ENCODE results near the gene RRP9. TPM values are rescaled to one million over a fixed set of nuclear protein-coding genes. Genes with fewer than 3 reads are reported as not detected.

The RRP9 gene
- total and polyA plus RNA-seq, 10 of the 15 experiments (the other 5 are each of a cell fraction or from before 2014, with no cell fraction given) = 4.7 to 91.5 (median 41.7) TPM

DNA sequence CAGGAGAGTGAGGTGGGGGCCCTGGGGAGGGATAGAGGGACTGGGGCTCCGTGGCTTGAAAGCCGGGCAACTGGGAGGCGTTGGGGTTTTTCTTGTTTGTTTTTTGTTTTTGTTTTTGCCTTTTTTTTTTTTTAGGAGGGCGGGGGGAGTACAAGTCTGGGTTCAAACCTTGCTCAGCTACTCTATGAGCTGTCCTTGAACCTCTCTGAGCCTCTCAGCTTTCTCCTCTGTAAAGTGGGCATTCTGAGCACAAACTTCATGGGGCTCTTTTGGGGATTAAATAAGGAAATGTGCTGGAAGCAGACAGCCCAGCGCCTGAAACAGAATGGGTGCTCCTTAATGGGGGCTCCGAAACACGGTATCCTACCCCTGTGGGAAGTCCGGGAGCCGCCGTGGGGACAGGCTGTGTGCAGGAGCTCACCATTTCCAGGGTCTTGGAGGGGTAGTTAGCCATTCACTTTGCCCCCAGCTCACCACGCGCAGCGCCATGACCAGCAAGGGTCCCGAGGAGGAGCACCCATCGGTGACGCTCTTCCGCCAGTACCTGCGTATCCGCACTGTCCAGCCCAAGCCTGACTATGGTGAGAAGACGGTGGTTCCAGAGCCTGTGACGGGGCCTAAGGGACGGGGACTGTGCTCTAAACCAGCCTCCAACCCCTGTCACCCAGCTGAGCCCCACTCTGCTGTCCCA, 42.0 kb upstream of the RRP9 start (continued):
- TF ChIP-seq, protein P1, sequence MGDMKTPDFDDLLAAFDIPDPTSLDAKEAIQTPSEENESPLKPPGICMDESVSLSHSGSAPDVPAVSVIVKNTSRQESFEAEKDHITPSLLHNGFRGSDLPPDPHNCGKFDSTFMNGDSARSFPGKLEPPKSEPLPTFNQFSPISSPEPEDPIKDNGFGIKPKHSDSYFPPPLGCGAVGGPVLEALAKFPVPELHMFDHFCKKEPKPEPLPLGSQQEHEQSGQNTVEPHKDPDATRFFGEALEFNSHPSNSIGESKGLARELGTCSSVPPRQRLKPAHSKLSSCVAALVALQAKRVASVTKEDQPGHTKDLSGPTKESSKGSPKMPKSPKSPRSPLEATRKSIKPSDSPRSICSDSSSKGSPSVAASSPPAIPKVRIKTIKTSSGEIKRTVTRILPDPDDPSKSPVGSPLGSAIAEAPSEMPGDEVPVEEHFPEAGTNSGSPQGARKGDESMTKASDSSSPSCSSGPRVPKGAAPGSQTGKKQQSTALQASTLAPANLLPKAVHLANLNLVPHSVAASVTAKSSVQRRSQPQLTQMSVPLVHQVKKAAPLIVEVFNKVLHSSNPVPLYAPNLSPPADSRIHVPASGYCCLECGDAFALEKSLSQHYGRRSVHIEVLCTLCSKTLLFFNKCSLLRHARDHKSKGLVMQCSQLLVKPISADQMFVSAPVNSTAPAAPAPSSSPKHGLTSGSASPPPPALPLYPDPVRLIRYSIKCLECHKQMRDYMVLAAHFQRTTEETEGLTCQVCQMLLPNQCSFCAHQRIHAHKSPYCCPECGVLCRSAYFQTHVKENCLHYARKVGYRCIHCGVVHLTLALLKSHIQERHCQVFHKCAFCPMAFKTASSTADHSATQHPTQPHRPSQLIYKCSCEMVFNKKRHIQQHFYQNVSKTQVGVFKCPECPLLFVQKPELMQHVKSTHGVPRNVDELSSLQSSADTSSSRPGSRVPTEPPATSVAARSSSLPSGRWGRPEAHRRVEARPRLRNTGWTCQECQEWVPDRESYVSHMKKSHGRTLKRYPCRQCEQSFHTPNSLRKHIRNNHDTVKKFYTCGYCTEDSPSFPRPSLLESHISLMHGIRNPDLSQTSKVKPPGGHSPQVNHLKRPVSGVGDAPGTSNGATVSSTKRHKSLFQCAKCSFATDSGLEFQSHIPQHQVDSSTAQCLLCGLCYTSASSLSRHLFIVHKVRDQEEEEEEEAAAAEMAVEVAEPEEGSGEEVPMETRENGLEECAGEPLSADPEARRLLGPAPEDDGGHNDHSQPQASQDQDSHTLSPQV (IDR thresholded peaks at IDR 0.05) = no peak
- TF ChIP-seq TARDBP (IDR thresholded peaks at IDR 0.05; ENCODE audit: borderline replicate concordance) = no peak

DNA sequence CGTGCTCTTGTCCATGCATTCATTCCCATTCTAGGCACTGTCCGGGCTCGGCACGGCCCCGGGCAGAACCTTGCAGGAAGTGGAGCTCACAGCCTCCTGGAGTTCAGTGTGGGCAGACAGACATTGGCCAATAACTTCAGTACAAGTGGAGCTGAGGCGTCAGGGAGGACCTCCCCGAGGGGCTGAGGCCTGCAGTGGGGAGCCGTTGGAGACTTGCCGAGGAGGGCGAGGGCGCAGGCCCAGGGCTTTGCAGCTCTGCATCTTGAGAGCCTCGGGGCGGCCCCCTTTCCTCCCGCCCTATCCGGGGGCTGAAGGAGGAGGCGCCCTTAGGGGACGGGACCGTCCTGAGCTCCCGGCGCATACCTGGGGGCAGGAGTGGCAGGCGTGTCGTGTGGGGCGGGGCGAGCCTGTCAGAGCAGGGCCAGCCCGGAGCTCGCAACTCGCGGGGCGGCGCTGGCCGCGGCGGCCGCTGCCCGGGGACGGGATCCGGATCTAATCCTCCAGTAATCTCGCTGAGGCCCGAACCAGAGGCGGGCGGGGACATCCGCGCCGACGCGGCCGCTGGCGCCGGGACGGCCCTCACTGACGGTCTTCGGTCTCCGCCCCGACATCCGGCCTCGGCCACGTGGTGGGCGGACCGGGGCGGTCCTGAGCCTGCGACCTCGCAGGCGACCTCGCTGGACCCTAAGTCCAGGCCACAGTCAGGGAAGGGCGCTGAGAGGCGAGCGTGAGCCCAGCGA, 41.3 kb upstream of the RRP9 start, which contains the start of gene ACY1:
Gene ACY1, plus strand, starts transcription at position 698 of the 740 bp plus-strand sequence. CDS start 530 bp downstream, outside the sequence.
- Histone ChIP-seq H2AFZ (ENCODE audit: control insufficient read depth, low read depth, low read length) (peak within 1 kb of the TSS; percentile 91), H3K79me2 (ENCODE audit: control insufficient read depth, insufficient read depth, low read length) (peaks cover 3% of the 10 kb centered on the region), H3K27me3 (replicated peaks in 1 of 2; ENCODE audit: control insufficient read depth in 2 of 2, insufficient read depth in 2 of 2, low read length in 1 of 2) (no peaks in the 10 kb centered on the region), H4K20me1 (ENCODE audit: control insufficient read depth, insufficient read depth) (no peaks in the 10 kb centered on the region), H3K4me2 (ENCODE audit: control insufficient read depth, insufficient read depth) (peak within 1 kb of the TSS; percentile 96), H3K36me3 (ENCODE audit: control insufficient read depth in 2 of 2, insufficient read depth in 2 of 2, low read length in 1 of 2) (no peaks in the 10 kb centered on the region), H3K9me3 (replicated peaks; ENCODE audit: control insufficient read depth, insufficient read depth, low read length) (no peaks in the 10 kb centered on the region), H3K27ac (ENCODE audit: control insufficient read depth, insufficient read depth) (peak within 1 kb of the TSS; percentile 73), H3K9ac (ENCODE audit: control insufficient read depth, insufficient read depth, low read length) (peak within 1 kb of the TSS; percentile 83), H3K4me1 (ENCODE audit: control insufficient read depth, insufficient read depth, low read length) (peaks cover 8% of the 10 kb centered on the region), H3K4me3 (peak within 1 kb of the TSS; percentile 97)
- under 1% methylated on average over 57 of the region's 68 CpGs for WGBS (ENCODE audit: insufficient coverage, insufficient replicate concordance, low lambda C conversion rate, missing lambda C conversion rate)
- ChIA-PET RAD21 (ENCODE audit: unreplicated experiment) (interaction anchor here (0.9 to 3.3 kb wide), 9 partner anchors 9 to 271 kb away, joined by 3 to 30 read pairs (median 5); partner anchors contain the start of genes ABHD14A, ABHD14B, PARP3 and PCBP4), SMC1A (ENCODE audit: uncharacterized antibody, unreplicated experiment) (interaction anchor here (0.7 to 2.8 kb wide), 4 partner anchors 9 to 40 kb away, joined by 3 to 17 read pairs (median 6); partner anchors contain the start of genes ABHD14A, ABHD14B and RPL29), CTCF (interaction anchor here (0.8 to 4.6 kb wide), 20 partner anchors 10 to 430 kb away, joined by 3 to 56 read pairs (median 4); partner anchors contain the start of genes ABHD14A, ABHD14B, DUSP7 and PARP3), POLR2A (interaction anchor here (0.7 to 4.0 kb wide), 12 partner anchors 8 to 296 kb away, joined by 3 to 30 read pairs (median 4); partner anchors contain the start of genes ABHD14A, ABHD14B, ALAS1 and DUSP7)
- DNase-seq (ENCODE audit: low read depth, low spot score) (peak; percentile 43), ATAC-seq (peak; percentile 92), FAIRE-seq (peak; percentile 59)
- intact Hi-C loops (cut with micrococcal nuclease; ENCODE audit: unreplicated experiment) (no loop called here), in situ Hi-C loops (cut with MboI) (no loop called here)
- no TSS peak for BruUV-seq (replicated peaks)
- TF ChIP-seq RAD51 (IDR thresholded peaks at IDR 0.05) (peak; percentile 45; the same call in 1 of the 2 replicates), DPF2 (IDR thresholded peaks at IDR 0.05) (peak; percentile 84), STAT3 (IDR thresholded peaks at IDR 0.05; ENCODE audit: low read depth, low read length) (no peak), ZNF622 (IDR thresholded peaks at IDR 0.05) (no peak), ATF7 (IDR thresholded peaks at IDR 0.05; ENCODE audit: low read depth) (peak; percentile 2; the same call in 1 of the 2 replicates), TBL1XR1 (IDR thresholded peaks at IDR 0.05; ENCODE audit: low read depth, low read length) (peak; percentile 51; the same call in 1 of the 2 replicates), YY1 (IDR thresholded peaks at IDR 0.05; ENCODE audit: low read depth, low read length) (no peak), POLR2A (IDR thresholded peaks at IDR 0.05; ENCODE audit: low read depth, low read length) (peak; percentile 81; the same call in 1 of the 2 replicates), MTA3 (IDR thresholded peaks at IDR 0.05; ENCODE audit: borderline replicate concordance, low read length) (no peak; the same call in 1 of the 2 replicates), CBFB (IDR thresholded peaks at IDR 0.05; ENCODE audit: low read depth) (no peak), STAT1 (conservative IDR thresholded peaks at IDR 0.05) (no peak), MYC (IDR thresholded peaks at IDR 0.05; ENCODE audit: insufficient read depth, insufficient read length, insufficient replicate concordance, low read length, severe bottlenecking) (peak; percentile 82), KAT2A (conservative IDR thresholded peaks at IDR 0.05; ENCODE audit: control insufficient read depth, low read depth, low read length) (no peak), SP1 (IDR thresholded peaks at IDR 0.05; ENCODE audit: low read depth, low read length) (no peak)
- TF ChIP-seq, protein P2, sequence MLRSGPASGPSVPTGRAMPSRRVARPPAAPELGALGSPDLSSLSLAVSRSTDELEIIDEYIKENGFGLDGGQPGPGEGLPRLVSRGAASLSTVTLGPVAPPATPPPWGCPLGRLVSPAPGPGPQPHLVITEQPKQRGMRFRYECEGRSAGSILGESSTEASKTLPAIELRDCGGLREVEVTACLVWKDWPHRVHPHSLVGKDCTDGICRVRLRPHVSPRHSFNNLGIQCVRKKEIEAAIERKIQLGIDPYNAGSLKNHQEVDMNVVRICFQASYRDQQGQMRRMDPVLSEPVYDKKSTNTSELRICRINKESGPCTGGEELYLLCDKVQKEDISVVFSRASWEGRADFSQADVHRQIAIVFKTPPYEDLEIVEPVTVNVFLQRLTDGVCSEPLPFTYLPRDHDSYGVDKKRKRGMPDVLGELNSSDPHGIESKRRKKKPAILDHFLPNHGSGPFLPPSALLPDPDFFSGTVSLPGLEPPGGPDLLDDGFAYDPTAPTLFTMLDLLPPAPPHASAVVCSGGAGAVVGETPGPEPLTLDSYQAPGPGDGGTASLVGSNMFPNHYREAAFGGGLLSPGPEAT (IDR thresholded peaks at IDR 0.05; ENCODE audit: low read depth) = 0 out of 2 replicates have a peak, but pooled peaks have one; percentile 35
